ENCODE measurements around the gene PSEN1. TPM values are rescaled to one million over a fixed set of nuclear protein-coding genes. Genes with fewer than 3 reads are reported as not detected.

Gene PSEN1
- total RNA-seq, 1 donor from 2014 or later: 53.9 TPM

DNA sequence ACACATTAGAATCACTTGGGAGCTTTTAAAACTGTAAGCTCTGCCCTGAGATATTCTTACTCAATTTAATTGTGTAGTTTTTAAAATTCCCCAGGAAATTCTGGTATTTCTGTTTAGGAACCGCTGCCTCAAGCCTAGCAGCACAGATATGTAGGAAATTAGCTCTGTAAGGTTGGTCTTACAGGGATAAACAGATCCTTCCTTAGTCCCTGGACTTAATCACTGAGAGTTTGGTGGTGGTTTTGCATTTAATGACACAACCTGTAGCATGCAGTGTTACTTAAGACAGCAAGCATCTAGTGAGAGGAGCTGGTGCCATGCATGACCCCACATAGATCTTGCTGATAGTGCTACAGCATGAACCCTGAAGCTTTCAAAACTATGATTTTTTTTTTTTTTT lies 81.1 kb downstream of the PSEN1 start:
- Mint-ChIP-seq H3K9me3 (no peaks in the 10 kb centered on the region), H3K27ac (ENCODE audit: unreplicated experiment) (no peak overlapping the region), H3K36me3 (ENCODE audit: low read depth) (peaks cover 17% of the 10 kb centered on the region), H3K4me3 (no peak overlapping the region), H3K27me3 (ENCODE audit: low read depth) (no peaks in the 10 kb centered on the region), H3K4me1 (peaks cover 27% of the 10 kb centered on the region)
- TF ChIP-seq, protein P1, sequence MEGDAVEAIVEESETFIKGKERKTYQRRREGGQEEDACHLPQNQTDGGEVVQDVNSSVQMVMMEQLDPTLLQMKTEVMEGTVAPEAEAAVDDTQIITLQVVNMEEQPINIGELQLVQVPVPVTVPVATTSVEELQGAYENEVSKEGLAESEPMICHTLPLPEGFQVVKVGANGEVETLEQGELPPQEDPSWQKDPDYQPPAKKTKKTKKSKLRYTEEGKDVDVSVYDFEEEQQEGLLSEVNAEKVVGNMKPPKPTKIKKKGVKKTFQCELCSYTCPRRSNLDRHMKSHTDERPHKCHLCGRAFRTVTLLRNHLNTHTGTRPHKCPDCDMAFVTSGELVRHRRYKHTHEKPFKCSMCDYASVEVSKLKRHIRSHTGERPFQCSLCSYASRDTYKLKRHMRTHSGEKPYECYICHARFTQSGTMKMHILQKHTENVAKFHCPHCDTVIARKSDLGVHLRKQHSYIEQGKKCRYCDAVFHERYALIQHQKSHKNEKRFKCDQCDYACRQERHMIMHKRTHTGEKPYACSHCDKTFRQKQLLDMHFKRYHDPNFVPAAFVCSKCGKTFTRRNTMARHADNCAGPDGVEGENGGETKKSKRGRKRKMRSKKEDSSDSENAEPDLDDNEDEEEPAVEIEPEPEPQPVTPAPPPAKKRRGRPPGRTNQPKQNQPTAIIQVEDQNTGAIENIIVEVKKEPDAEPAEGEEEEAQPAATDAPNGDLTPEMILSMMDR (conservative IDR thresholded peaks at IDR 0.05): no peak
- no peak for DNase-seq (ENCODE audit: low read depth, low spot score)

DNA sequence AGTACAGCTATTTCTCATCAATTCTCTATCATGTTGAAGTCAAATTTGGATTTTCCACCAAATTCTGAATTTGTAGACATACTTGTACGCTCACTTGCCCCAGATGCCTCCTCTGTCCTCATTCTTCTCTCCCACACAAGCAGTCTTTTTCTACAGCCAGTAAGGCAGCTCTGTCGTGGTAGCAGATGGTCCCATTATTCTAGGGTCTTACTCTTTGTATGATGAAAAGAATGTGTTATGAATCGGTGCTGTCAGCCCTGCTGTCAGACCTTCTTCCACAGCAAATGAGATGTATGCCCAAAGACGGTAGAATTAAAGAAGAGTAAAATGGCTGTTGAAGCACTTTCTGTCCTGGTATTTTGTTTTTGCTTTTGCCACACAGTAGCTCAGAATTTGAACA lies 83.8 kb downstream of the PSEN1 start:
- Mint-ChIP-seq H3K9me3 (no peaks in the 10 kb centered on the region), H3K36me3 (ENCODE audit: low read depth) (peaks cover 16% of the 10 kb centered on the region), H3K4me3 (no peak overlapping the region), H3K27ac (ENCODE audit: unreplicated experiment) (no peak overlapping the region), H3K27me3 (ENCODE audit: low read depth) (no peaks in the 10 kb centered on the region), H3K4me1 (peaks cover 32% of the 10 kb centered on the region)
- TF ChIP-seq, protein P1 (conservative IDR thresholded peaks at IDR 0.05): no peak
- no peak for DNase-seq (ENCODE audit: low read depth, low spot score)

DNA sequence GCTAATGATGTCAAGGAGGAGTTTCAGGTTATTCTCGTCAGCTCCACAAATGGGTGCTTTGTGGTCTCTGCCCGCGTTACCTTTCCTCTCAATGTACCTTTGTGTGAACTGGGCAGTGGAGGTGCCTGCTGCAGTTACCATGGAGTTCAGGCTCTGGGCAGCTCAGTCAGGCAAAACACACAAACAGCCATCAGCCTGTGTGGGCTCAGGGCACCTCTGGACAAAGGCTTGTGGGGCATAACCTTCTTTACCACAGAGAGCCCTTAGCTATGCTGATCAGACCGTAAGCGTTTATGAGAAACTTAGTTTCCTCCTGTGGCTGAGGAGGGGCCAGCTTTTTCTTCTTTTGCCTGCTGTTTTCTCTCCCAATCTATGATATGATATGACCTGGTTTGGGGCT lies 84.3 kb downstream of the PSEN1 start:
- no peak overlapping the region for H3K4me3 Mint-ChIP-seq
- H3K27ac Mint-ChIP-seq (ENCODE audit: unreplicated experiment): peak overlapping the region; percentile 20
- H3K4me1 Mint-ChIP-seq: peaks cover 32% of the 10 kb centered on the region
- H3K9me3 Mint-ChIP-seq: no peaks in the 10 kb centered on the region
- TF ChIP-seq, protein P1 (conservative IDR thresholded peaks at IDR 0.05): no peak
- no peak for DNase-seq (ENCODE audit: low read depth, low spot score)
- no peaks in the 10 kb centered on the region for H3K27me3 Mint-ChIP-seq (ENCODE audit: low read depth)
- peaks cover 16% of the 10 kb centered on the region for H3K36me3 Mint-ChIP-seq (ENCODE audit: low read depth)

DNA sequence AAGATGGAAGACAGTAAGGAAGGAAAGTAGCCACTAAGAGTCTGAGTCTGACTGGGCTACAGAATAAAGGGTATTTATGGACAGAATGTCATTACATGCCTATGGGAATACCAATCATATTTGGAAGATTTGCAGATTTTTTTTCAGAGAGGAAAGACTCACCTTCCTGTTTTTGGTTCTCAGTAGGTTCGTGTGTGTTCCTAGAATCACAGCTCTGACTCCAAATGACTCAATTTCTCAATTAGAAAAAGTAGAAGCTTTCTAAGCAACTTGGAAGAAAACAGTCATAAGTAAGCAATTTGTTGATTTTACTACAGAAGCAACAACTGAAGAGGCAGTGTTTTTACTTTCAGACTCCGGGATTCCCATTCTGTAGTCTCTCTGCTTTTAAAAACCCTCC lies 85.6 kb downstream of the PSEN1 start:
- no peak for DNase-seq (ENCODE audit: low read depth, low spot score)
- Mint-ChIP-seq H3K27me3 (ENCODE audit: low read depth) (no peaks in the 10 kb centered on the region), H3K4me1 (peaks cover 32% of the 10 kb centered on the region), H3K27ac (ENCODE audit: unreplicated experiment) (no peak overlapping the region), H3K36me3 (ENCODE audit: low read depth) (peaks cover 16% of the 10 kb centered on the region), H3K9me3 (no peaks in the 10 kb centered on the region), H3K4me3 (no peak overlapping the region)
- TF ChIP-seq, protein P1 (conservative IDR thresholded peaks at IDR 0.05): no peak

DNA sequence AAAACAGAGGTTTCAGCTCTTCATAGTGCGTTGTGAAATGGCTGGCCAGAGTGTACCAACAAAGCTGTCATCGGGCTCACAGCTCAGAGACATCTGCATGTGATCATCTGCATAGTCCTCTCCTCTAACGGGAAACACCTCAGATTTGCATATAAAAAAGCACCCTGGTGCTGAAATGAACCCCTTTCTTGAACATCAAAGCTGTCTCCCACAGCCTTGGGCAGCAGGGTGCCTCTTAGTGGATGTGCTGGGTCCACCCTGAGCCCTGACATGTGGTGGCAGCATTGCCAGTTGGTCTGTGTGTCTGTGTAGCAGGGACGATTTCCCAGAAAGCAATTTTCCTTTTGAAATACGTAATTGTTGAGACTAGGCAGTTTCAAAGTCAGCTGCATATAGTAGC lies 86.7 kb downstream of the PSEN1 start:
- H3K27ac Mint-ChIP-seq (ENCODE audit: unreplicated experiment): no peak overlapping the region
- no peak overlapping the region for H3K4me3 Mint-ChIP-seq
- no peaks in the 10 kb centered on the region for H3K9me3 Mint-ChIP-seq
- H3K36me3 Mint-ChIP-seq (ENCODE audit: low read depth): peaks cover 13% of the 10 kb centered on the region
- peaks cover 32% of the 10 kb centered on the region for H3K4me1 Mint-ChIP-seq
- no peaks in the 10 kb centered on the region for H3K27me3 Mint-ChIP-seq (ENCODE audit: low read depth)
- TF ChIP-seq, protein P1 (conservative IDR thresholded peaks at IDR 0.05): no peak
- no peak for DNase-seq (ENCODE audit: low read depth, low spot score)

DNA sequence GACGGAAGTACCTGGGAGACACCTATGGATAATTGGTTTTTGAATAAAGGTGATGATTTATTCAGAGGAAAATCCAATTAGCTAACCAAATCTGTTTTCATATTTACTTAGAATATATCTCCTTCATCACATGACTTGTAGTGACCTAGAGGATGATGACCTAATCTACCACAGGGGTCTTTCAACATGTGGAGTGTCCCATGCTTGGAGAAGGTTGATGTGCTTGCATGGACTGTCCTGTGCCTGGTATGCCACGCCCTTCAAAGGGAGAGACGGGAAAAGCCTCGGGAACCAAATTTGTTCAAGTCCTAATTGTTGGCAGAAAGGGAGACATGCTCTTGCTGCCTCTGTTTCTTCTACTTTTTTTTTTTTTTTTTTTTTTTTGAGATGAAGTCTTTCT lies 89.2 kb downstream of the PSEN1 start:
- Mint-ChIP-seq H3K9me3 (no peaks in the 10 kb centered on the region), H3K4me1 (peaks cover 18% of the 10 kb centered on the region), H3K27ac (ENCODE audit: unreplicated experiment) (no peak overlapping the region), H3K4me3 (no peak overlapping the region), H3K36me3 (ENCODE audit: low read depth) (peaks cover 3% of the 10 kb centered on the region), H3K27me3 (ENCODE audit: low read depth) (no peaks in the 10 kb centered on the region)
- DNase-seq (ENCODE audit: low read depth, low spot score): no peak
- TF ChIP-seq, protein P1 (conservative IDR thresholded peaks at IDR 0.05): no peak

Data from neural crest cell (in vitro differentiated cells).